NB4 (cell line): ENCODE measurements around the gene ERCC1.

Experiments used
- CTCF ChIP-seq: IDR thresholded peaks from one replicate; pipeline ENCODE4 v1.5.1; 2012; ENCODE audit warnings: low read depth, low read length
- MAX ChIP-seq: IDR thresholded peaks from 2 replicates; pipeline ENCODE4 v1.6.1; 2011; ENCODE audit warnings: low read depth, low read length

DNA sequence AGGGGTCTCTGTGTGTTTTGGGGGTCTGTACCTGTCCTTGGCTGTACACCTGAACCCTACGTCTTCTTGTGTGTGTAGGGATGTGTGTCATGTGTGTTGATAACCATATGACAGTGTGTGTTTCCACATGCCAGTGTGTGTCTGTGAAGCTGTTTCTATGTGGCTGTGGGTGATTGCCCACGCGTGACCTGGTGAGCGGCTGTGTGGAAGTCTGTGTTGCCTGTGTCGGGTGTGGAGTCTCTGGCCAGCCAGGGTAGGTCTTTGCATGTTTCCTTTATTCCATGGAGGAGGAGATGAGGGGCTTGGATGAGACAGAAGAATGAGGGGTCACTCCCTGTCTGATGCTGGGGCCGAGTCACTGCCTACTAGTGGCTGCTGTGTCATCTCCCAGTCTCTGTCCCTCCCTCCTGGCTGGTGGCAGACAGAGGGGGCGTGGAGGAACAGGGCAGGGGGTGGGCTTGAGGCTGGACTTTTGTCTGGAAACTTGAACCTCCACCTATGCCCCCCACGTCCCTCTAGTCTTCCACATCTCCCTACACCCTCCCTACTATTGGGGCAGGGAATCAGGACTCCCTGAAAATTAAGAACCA, 41.2 kb upstream of the ERCC1 start:
- no peak for TF ChIP-seq CTCF
- no peak for TF ChIP-seq MAX
